Endothelial cell of umbilical vein (primary cell): Measurements from ENCODE around the gene RAB36. TPM values are rescaled to one million over a fixed set of nuclear protein-coding genes. Genes with fewer than 3 reads are reported as not detected.

ENCODE experiments used
- BruUV-seq: library from RNA; stranded (reverse); fragments of 400-500 nt; replicated peaks from 2 replicates; lab custom pipeline; 2021; lab: Mats Ljungman, UMichigan
- CTCF ChIA-PET: fragments of 300-600, 350-600 bp; sonication (Branson Sonifier 250); formaldehyde crosslinking; loops from one replicate; lab custom pipeline; 2021; ENCODE audit warnings: antibody characterized with exemption, inconsistent platforms; lab: Charles Lee
- POLR2A ChIA-PET: fragments of 300-600, 350-600 bp; sonication (Branson Sonifier 250); formaldehyde crosslinking; loops from one replicate; lab custom pipeline; 2021; ENCODE audit warnings: antibody characterized with exemption, inconsistent platforms; lab: Charles Lee
- DNase-seq: peaks from one replicate; pipeline ENCODE4 v3.0.0-alpha.2; 2011; ENCODE audit warnings: low read depth, low spot score
- FAIRE-seq: peaks from 2 replicates; lab custom pipeline; 2011; peaks lifted over from hg19 to GRCh38; lab: Jason Lieb, UNC
- H2AFZ ChIP-seq: 2 replicates; pipeline ENCODE4 v1.6.0; 2012; ENCODE audit warnings: low read depth, low read length, control low read depth, inconsistent platforms
- H3K27ac ChIP-seq: 2 replicates; pipeline ENCODE4 v1.5.1; 2011; ENCODE audit warnings: low read depth, mild to moderate bottlenecking, control low read depth, low read length, moderate library complexity; ENCODE audit not compliant: insufficient read depth
- H3K27me3 ChIP-seq, 2 experiments: 2 replicates each; pipeline versions ENCODE4 v1.6.0 to v1.6.1; 2011; ENCODE audit warnings: low read length in 2 of 2, mixed read lengths in 1 of 2; ENCODE audit not compliant: control insufficient read depth in 2 of 2, insufficient read depth in 2 of 2
- H3K36me3 ChIP-seq, 2 experiments: 2 replicates in 1 of 2; 3 replicates in 1 of 2; pipeline ENCODE4 v1.5.1; 2011; ENCODE audit warnings: low read length in 2 of 2, mild to moderate bottlenecking in 1 of 2, moderate library complexity in 1 of 2; ENCODE audit not compliant: control insufficient read depth in 2 of 2, insufficient read depth in 2 of 2; ENCODE audit errors: extremely low read depth in 1 of 2
- H3K4me1 ChIP-seq: 3 replicates; pipeline ENCODE4 v1.5.1; 2011; ENCODE audit warnings: mild to moderate bottlenecking, low read length; ENCODE audit not compliant: control insufficient read depth, insufficient read depth; ENCODE audit errors: extremely low read depth
- H3K4me2 ChIP-seq: 2 replicates; pipeline ENCODE4 v1.6.1; 2011; ENCODE audit warnings: low read length, control low read depth, mixed read lengths; ENCODE audit not compliant: insufficient read depth
- H3K4me3 ChIP-seq, 3 experiments: fragments of 200-600 bp in 1 of 3; sonication (generic), shearing (Covaris generic) in 1 of 3; replicated peaks in 1 of 3; 2 replicates each; pipeline ENCODE4 v1.5.1; 2011 to 2016; ENCODE audit warnings: control low read depth in 3 of 3, low read length in 3 of 3, mild to moderate bottlenecking in 2 of 3, inconsistent platforms in 1 of 3, low read depth in 1 of 3, moderate library complexity in 1 of 3; ENCODE audit not compliant: insufficient read depth in 1 of 3
- H3K79me2 ChIP-seq: 2 replicates; pipeline ENCODE4 v1.6.0; 2012; ENCODE audit warnings: low read length, inconsistent platforms; ENCODE audit not compliant: control insufficient read depth, insufficient read depth
- H3K9ac ChIP-seq: replicated peaks from 2 replicates; pipeline ENCODE3; 2011; ENCODE audit warnings: low read length, control low read depth; ENCODE audit not compliant: insufficient read depth; ENCODE audit errors: extremely low read depth
- H3K9me1 ChIP-seq: replicated peaks from 3 replicates; pipeline ENCODE4 v1.6.0; 2011; ENCODE audit warnings: mild to moderate bottlenecking, low read length; ENCODE audit not compliant: control insufficient read depth, insufficient read depth; ENCODE audit errors: extremely low read depth
- H3K9me3 ChIP-seq: replicated peaks from 2 replicates; pipeline ENCODE4 v1.5.1; 2012; ENCODE audit warnings: low read length, inconsistent platforms; ENCODE audit not compliant: control insufficient read depth, insufficient read depth
- H4K20me1 ChIP-seq: replicated peaks from 2 replicates; pipeline ENCODE3; 2011; ENCODE audit warnings: mild to moderate bottlenecking, low read length; ENCODE audit not compliant: control insufficient read depth, insufficient read depth; ENCODE audit errors: extremely low read depth
- CTCF ChIP-seq, 2 donors: IDR thresholded peaks; 1 replicate in 1 of 2; 2 replicates in 1 of 2; pipeline ENCODE4 v1.5.1; 2011; ENCODE audit warnings: low read length in 2 of 2, mild to moderate bottlenecking in 2 of 2, moderate library complexity in 2 of 2, control low read depth in 1 of 2, inconsistent platforms in 1 of 2, low read depth in 1 of 2; ENCODE audit not compliant: insufficient read depth in 1 of 2; ENCODE audit errors: extremely low read depth in 1 of 2
- EZH2 ChIP-seq: IDR thresholded peaks from 2 replicates; pipeline ENCODE4 v1.6.1; 2012; ENCODE audit warnings: borderline replicate concordance, low read depth, mild to moderate bottlenecking, moderate library complexity, low read length, inconsistent platforms; ENCODE audit not compliant: severe bottlenecking
- FOS ChIP-seq: IDR thresholded peaks from 2 replicates; pipeline ENCODE4 v1.6.1; 2011; ENCODE audit warnings: mild to moderate bottlenecking, low read length, moderate library complexity, borderline replicate concordance; ENCODE audit not compliant: insufficient read depth
- GATA2 ChIP-seq: IDR thresholded peaks from 2 replicates; pipeline ENCODE4 v1.7.0; 2011; ENCODE audit warnings: low read depth, mild to moderate bottlenecking, moderate library complexity, mixed read lengths, low read length; ENCODE audit not compliant: insufficient read length, insufficient read depth
- JUN ChIP-seq: IDR thresholded peaks from 2 replicates; pipeline ENCODE4 v1.6.1; 2011; ENCODE audit warnings: borderline replicate concordance, low read depth; ENCODE audit not compliant: insufficient read length, insufficient read depth
- MYC ChIP-seq: IDR thresholded peaks from one replicate; pipeline ENCODE4 v1.6.1; 2011; ENCODE audit warnings: mild to moderate bottlenecking, low read depth, low read length
- POLR2A ChIP-seq: IDR thresholded peaks from 2 replicates; pipeline ENCODE4 v1.6.1; 2012; ENCODE audit warnings: low read depth, mild to moderate bottlenecking, control low read depth, low read length
- POLR2AphosphoS5 ChIP-seq: IDR thresholded peaks from 2 replicates; pipeline ENCODE4 v1.6.1; 2012; ENCODE audit warnings: low read depth, mild to moderate bottlenecking, control low read depth, low read length, moderate library complexity; ENCODE audit not compliant: insufficient read depth
- dilution Hi-C: fragments of 300-500 bp; cut with MboI; formaldehyde crosslinking; loops from one replicate; pipeline ENCODE4 v1.15.0; 2019; ENCODE audit warnings: low sequenced_read_pairs; ENCODE audit not compliant: extremely low pct_ligation_motif_present
- intact Hi-C: fragments of 100-400 bp; cut with micrococcal nuclease; formaldehyde crosslinking; loops from one replicate; pipeline ENCODE4 v1.10.0; 2022
- polyA plus RNA-seq, 4 experiments: library from polyadenylated mRNA; depleted of rRNA in 3 of 4; stranded (reverse) in 3 of 4; unstranded in 1 of 4; fragments of >200 nt; gene quantifications; 2 replicates each; pipeline versions ENCODE4 v1.2.1 to v1.2.3, GENCODE V29; 2011 to 2012; ENCODE audit warnings: missing spikeins in 1 of 4
- total RNA-seq: library from RNA; stranded (reverse); gene quantifications from 2 replicates; pipeline ENCODE4 v1.2.3, GENCODE V29; 2021
- TF ChIP-seq, protein P1 (sequence below): IDR thresholded peaks from 2 replicates; pipeline ENCODE4 v1.6.1; 2011; ENCODE audit not compliant: insufficient read depth, insufficient read length

RAB36 gene
- total and polyA plus RNA-seq, 2 donors (not counting 3 experiments of a cell fraction or from before 2014, with no cell fraction given) = 2.7 to 3.1 TPM

- no peak overlapping the region for H3K27ac ChIP-seq
- intact Hi-C loops (no loop called here), dilution Hi-C loops (no loop called here)
- H3K9me3 ChIP-seq = no peaks in the 10 kb centered on the region
- BruUV-seq = no TSS peak
- H3K9ac ChIP-seq = no peak overlapping the region
- H3K4me3 ChIP-seq = no peak overlapping the region
- no peaks in the 10 kb centered on the region for H3K79me2 ChIP-seq
- ChIA-PET CTCF (interaction anchor here (1.7 to 15.6 kb wide), 3 partner anchors 9 to 373 kb away, joined by 4 to 401 read pairs (median 7); no protein-coding TSS in a partner anchor), POLR2A (no interaction called here)
- no peaks in the 10 kb centered on the region for H3K27me3 ChIP-seq
- no peaks in the 10 kb centered on the region for H4K20me1 ChIP-seq
- H3K9me1 ChIP-seq = no peaks in the 10 kb centered on the region
- FAIRE-seq (no peak), DNase-seq (no peak)
- no peak for TF ChIP-seq GATA2
- no peak for TF ChIP-seq FOS
- TF ChIP-seq, protein P1, sequence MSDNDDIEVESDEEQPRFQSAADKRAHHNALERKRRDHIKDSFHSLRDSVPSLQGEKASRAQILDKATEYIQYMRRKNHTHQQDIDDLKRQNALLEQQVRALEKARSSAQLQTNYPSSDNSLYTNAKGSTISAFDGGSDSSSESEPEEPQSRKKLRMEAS = no peak
- TF ChIP-seq POLR2A = no peak
- no peak for TF ChIP-seq EZH2
- TF ChIP-seq CTCF (IDR thresholded peaks at IDR 0.05; ENCODE audit: extremely low read depth in 1 of 2, insufficient read depth in 1 of 2, low read depth in 1 of 2, low read length in 2 of 2) = no peak
- TF ChIP-seq POLR2AphosphoS5 = no peak
- TF ChIP-seq MYC = no peak
- TF ChIP-seq JUN = no peak
- no peaks in the 10 kb centered on the region for H3K4me1 ChIP-seq
- H2AFZ ChIP-seq = no peak overlapping the region
- H3K4me2 ChIP-seq = no peak overlapping the region
- no peaks in the 10 kb centered on the region for H3K36me3 ChIP-seq
Observed at GRCh38 chr22:23126165-23127054, 18.9 kb upstream of the RAB36 start.
